Measurements from ENCODE around the gene GJA5. TPM values are rescaled to one million over a fixed set of nuclear protein-coding genes. Genes with fewer than 3 reads are reported as not detected.

Gene GJA5
- total RNA-seq, 1 experiment from 2014 or later = not detected

- Histone ChIP-seq H3K79me2 (ENCODE audit: insufficient read depth, low read length) (no peaks in the 10 kb centered on the region), H3K4me3 (replicated peaks in 1 of 2; ENCODE audit: low read depth in 1 of 2, low read length in 2 of 2) (no peak overlapping the region), H3K9me2 (ENCODE audit: insufficient read depth) (no peaks in the 10 kb centered on the region), H3K9ac (ENCODE audit: low read length) (no peak overlapping the region), H3K9me3 (ENCODE audit: control insufficient read depth in 1 of 2, insufficient read depth in 1 of 2, low read depth in 1 of 2, low read length in 2 of 2) (no peaks in the 10 kb centered on the region), H4K20me1 (ENCODE audit: insufficient read depth) (no peaks in the 10 kb centered on the region), H2AFZ (ENCODE audit: low read depth, low read length, poor library complexity, severe bottlenecking) (no peak overlapping the region), H3K27me3 (ENCODE audit: insufficient read depth, low read length) (no peaks in the 10 kb centered on the region), H3K4me1 (ENCODE audit: control insufficient read depth in 1 of 2, insufficient read depth in 2 of 2, low read length in 2 of 2) (no peaks in the 10 kb centered on the region), H3K4me2 (ENCODE audit: low read length) (no peak overlapping the region), H3K27ac (ENCODE audit: low read depth, low read length) (no peak overlapping the region), H3K36me3 (ENCODE audit: control insufficient read depth in 1 of 2, insufficient read depth in 2 of 2, low read length in 2 of 2) (no peaks in the 10 kb centered on the region)
- ATAC-seq = no peak
- no TSS peak for BruUV-seq (replicated peaks)
- TF ChIP-seq REST (IDR thresholded peaks at IDR 0.05; ENCODE audit: low read depth) (no peak), POLR2AphosphoS5 (IDR thresholded peaks at IDR 0.05; ENCODE audit: low read depth, low read length) (no peak), EGR1 (IDR thresholded peaks at IDR 0.05; ENCODE audit: low read depth) (no peak), ZNF274 (IDR thresholded peaks at IDR 0.05; ENCODE audit: low read depth, low read length) (no peak), SIN3A (IDR thresholded peaks at IDR 0.05; ENCODE audit: low read depth) (no peak), FOSL1 (IDR thresholded peaks at IDR 0.05; ENCODE audit: low read depth) (no peak), YY1 (IDR thresholded peaks at IDR 0.05; ENCODE audit: extremely low read depth, insufficient replicate concordance, low read depth, low read length) (no peak), CEBPB (IDR thresholded peaks at IDR 0.05; ENCODE audit: low read depth) (no peak), SRF (IDR thresholded peaks at IDR 0.05; ENCODE audit: low read depth) (no peak), RAD21 (IDR thresholded peaks at IDR 0.05; ENCODE audit: low read depth) (no peak), TCF7L2 (IDR thresholded peaks at IDR 0.05; ENCODE audit: borderline replicate concordance, extremely low read depth, insufficient read depth, insufficient read length) (no peak), CTCF (IDR thresholded peaks at IDR 0.05 in 2 of 3, conservative IDR thresholded peaks at IDR 0.05 in 1 of 3; ENCODE audit: borderline replicate concordance in 1 of 3, insufficient read depth in 1 of 3, low read depth in 2 of 3, low read length in 2 of 3) (no peak), EZH2phosphoT487 (IDR thresholded peaks at IDR 0.05; ENCODE audit: borderline replicate concordance) (no peak), MAX (IDR thresholded peaks at IDR 0.05) (no peak), CBX3 (IDR thresholded peaks at IDR 0.05; ENCODE audit: low read depth) (no peak), JUND (IDR thresholded peaks at IDR 0.05) (no peak)
- intact Hi-C loops (cut with micrococcal nuclease) = no loop called here
- ChIA-PET CTCF (no interaction called here), POLR2A (no interaction called here), RAD21 (ENCODE audit: low non-redundant PET in 1 of 2, low total read pairs in 2 of 2, uncharacterized antibody in 2 of 2, unreplicated experiment in 2 of 2) (no interaction called here)
- no peak for DNase-seq (ENCODE audit: low read depth, low spot score)
Observed at GRCh38 chr1:147794570-147794969, 34.2 kb upstream of the GJA5 start.
